HG03469 (cell line): ENCODE data around the gene DNAH10.

Source experiments
- ATAC-seq: cut with Tn5 transposase; IDR thresholded peaks from one replicate; pipeline ENCODE4 v1.9.1; 2021; ENCODE audit warnings: mild to moderate bottlenecking, moderate library complexity, moderate number of reproducible peaks; ENCODE audit not compliant: unreplicated experiment

Gene DNAH10

DNA sequence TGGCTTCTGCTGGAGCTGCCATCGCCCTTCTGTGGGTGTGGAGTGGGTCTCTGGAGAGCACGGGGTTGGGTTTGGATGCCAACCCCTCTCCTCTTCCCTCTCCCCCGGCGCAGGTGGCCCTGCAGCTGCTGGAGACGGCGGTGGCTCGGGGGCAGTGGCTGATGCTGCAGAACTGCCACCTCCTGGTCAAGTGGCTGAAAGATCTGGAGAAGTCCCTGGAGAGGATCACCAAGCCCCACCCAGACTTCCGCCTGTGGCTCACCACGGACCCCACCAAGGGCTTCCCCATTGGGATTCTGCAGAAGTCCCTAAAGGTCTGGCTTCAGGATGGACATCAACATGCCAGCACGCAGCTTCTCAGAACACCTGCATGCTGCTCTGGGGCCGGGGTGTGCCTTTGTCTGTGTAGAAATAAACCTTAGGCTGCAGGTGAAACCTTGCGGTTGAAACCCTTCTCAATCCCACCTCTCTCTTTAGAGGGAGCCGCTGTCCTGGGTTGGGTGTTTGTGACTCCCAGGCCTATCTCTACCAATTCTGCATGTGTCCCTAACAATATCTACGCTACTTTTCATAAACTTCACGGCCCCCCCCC lies 166.3 kb downstream of the DNAH10 start:
- no peak for ATAC-seq

DNA sequence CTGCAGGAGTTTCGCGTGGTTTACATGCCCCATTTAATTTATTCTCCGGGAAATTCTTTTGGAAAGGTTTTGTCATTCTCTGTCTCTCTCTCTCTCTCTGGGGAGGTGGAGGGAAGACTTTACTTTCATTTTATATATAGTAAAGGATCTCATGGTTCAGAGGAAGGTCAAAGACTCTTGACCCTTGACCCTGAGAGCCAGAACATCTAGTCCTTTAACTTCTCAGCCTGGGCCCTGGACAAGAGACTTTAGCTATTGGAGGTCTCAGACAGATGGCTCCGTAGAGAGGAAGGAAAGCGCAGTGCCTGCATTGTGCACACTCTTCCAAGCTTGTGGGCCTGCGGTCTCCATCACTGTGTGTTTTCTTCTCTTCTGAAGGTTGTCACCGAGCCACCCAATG lies 166.8 kb downstream of the DNAH10 start:
- no peak for ATAC-seq

- no peak for ATAC-seq
Measured at GRCh38 chr12:123929946-123930583, 168.0 kb downstream of the DNAH10 start.

DNA sequence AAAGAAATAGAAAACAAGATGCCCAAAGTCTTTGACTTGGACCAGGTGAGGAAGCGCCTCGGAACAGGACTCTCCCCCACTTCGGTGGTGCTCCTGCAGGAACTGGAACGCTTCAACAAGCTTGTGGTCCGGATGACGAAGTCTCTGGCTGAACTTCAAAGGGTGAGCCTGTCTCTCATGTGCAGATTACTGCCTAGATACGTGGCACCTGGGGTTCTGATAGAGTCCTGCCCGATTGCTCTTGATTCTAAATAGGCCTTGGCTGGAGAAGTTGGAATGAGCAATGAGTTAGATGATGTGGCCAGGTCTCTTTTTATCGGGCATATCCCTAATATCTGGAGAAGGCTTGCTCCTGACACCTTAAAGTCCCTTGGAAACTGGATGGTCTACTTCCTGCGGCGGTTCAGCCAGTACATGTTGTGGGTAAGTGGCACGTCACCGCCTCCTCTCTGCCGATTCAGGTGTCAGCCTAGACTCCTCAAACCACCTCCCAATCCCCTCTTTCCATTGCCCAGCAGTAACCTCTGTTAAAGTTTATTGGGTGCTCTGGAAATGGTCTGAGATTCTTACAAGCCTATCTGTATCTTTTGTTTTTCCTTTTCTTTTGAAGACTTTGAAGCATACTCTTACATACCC lies 169.7 kb downstream of the DNAH10 start:
- ATAC-seq, result no peak

- ATAC-seq, result no peak
Measured at GRCh38 chr12:123933214-123933613, 171.1 kb downstream of the DNAH10 start.

- no peak for ATAC-seq
Measured at GRCh38 chr12:123934016-123934620, 172.0 kb downstream of the DNAH10 start.

GRCh38 chr12:123934829-123935228 lies 172.7 kb downstream of the DNAH10 start:
- ATAC-seq, result no peak

- ATAC-seq, result no peak
Measured at GRCh38 chr12:123935956-123936355, 173.9 kb downstream of the DNAH10 start.

- ATAC-seq, result no peak
Measured at GRCh38 chr12:123936471-123936870, 174.4 kb downstream of the DNAH10 start.

GRCh38 chr12:123936956-123937706 lies 175.0 kb downstream of the DNAH10 start:
- ATAC-seq, result no peak

DNA sequence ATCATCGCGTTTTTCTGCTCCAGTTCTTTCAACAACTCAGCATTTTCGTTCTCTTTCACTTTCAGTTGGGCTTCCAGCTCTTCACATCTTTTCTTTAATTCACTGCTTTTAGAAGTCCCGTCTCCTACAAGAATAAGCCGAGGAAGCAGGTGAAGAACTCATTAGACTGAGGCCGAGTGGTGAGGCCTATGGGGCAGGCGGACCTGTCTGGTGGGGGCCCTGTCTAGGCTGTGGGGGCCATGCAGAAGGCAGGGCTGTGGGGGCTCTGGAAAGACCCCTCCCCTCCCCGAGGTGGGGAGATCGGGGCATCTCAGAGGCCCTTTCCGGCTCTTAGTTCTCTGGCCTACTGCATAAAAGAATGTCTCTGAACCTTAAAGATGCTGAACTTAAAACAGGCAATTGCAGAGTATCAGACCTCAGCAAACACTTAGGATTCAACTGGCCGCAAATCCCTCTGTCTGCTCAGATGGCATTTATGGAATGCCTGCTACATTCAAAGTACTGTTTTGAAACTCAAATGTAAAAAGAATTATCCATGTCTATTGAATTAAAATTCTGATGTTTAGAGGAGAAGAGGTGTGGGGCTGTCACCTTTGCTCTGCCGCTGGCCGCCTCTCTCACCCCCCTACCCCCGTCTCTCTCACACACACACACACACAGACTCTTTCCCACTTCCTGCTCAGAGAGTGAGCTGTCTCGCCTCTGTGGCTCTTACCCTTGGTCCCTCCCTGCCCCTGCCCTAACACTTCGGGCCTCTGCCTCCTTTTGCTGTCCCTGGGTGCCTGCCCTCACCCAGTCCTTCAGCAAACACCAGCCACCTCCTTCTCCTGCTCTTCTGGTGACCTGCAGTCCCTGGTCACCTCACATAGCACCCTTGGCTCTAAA lies 175.8 kb downstream of the DNAH10 start:
- no peak for ATAC-seq

- no peak for ATAC-seq
Measured at GRCh38 chr12:123938679-123939480, 176.8 kb downstream of the DNAH10 start.

DNA sequence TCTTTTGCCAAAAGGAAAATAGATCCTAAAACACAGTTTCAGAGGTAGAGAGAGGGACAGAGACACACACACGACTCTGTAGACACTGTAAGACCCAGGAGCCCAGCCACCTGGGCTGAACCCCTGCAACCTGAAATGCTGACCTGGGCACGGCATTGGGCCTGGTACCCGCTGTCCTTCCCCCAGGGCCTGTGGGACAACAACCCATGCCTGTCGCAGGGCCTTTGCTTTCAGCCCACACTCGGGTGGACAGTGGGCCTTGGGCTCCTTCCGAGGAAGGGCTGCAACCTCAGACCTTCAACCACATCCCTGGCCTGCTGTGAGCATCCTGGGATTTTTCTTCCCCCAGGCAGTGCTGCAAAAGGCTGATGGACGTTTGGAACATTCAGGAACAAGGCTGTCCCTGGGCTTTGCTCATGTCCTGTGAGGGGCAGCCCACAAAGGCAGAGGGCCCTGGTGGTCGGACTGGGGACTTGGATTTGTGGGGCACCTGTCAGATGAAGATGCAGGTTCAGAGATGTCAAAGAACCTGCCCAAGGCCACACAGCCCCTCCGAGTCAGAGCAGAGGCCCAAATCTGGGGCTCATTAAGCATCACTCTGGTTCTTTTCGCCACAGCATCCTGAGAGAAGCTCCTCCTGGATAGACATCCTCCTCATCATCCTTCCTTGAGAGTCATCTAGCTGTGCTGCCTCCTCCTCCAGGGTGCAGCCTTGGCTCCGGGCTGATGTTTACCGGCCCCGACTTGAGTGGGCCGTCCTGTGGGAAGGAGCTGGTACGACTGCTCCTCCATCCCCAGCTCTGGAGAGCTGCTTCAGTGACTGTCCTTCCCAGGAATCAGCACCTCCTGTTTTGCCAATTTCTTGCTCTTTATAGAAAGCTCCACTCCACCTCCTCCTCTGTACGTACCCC lies 177.9 kb downstream of the DNAH10 start:
- ATAC-seq, result no peak

- no peak for ATAC-seq
Measured at GRCh38 chr12:123940627-123940966, 178.5 kb downstream of the DNAH10 start.

GRCh38 chr12:123941000-123941399 lies 178.9 kb downstream of the DNAH10 start:
- ATAC-seq, result no peak

DNA sequence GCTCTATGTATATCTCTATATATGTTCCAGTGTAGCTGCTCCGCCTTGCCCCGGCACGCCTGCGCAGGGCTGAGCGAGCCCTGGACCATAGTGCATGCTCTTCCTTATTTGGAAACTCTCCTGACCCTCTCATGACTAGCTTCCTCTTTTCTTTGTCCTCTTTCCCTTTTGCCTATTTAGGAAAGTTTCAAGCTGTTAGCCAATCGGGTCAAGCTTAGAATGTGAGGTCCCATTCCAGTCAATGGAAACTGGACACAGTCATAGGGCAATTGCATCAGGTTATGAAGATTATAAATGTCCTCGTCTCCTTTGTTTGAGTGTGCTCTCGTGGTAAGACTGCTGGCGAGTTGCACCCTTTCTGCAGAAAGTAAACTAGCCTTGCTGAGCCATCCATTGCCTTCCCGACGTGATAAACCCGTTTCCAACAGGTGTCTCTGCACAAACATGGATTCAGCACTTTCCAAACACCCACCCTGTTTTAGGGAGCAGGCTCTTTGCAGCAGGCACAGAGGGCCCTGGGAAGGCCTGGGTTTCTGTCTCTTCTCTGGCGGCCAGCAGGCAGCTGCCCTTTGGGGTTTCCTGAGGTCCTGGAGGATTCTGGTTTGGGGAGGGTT lies 179.6 kb downstream of the DNAH10 start:
- no peak for ATAC-seq

DNA sequence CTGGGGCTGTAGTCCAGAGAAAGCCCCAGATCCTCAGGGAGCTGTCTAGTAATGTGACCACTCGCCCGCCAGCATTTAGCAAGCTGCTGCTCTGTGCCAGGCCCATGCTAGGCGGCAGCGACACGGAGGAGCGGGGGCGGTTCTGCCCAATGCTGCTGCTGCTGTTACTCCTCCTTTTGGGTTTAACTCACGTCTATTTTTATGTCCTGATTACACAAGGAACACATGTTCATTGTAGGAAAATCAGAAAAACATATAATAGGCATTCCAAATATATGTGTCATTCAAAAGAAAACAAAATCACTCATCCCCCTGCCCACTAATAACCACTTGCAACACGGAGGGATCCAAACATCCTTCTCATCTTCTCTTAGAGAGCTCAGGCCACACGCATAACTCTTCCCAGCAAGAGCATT lies 180.1 kb downstream of the DNAH10 start:
- ATAC-seq, result no peak
